ENCODE measurements around the gene CAMK1G. TPM values are rescaled to one million over a fixed set of nuclear protein-coding genes. Genes with fewer than 3 reads are reported as not detected.

The CAMK1G gene
- polyA plus RNA-seq, 1 of the 3 experiments (the other 2 are of a cell fraction): 15.1 TPM

- TF ChIP-seq REST (IDR thresholded peaks at IDR 0.05; ENCODE audit: low read depth, low read length) (no peak), JUND (IDR thresholded peaks at IDR 0.05) (no peak)
These were observed 43.0 kb downstream of the CAMK1G start (continued) for GRCh38 chr1:209626346-209627026.

GRCh38 chr1:209627027-209627731 lies 43.7 kb downstream of the CAMK1G start:
- TF ChIP-seq EZH2phosphoT487 (IDR thresholded peaks at IDR 0.05; ENCODE audit: borderline replicate concordance, low read depth) (no peak), CHD2 (IDR thresholded peaks at IDR 0.05; ENCODE audit: low read length, partially characterized antibody) (no peak), NFIC (IDR thresholded peaks at IDR 0.05; ENCODE audit: borderline replicate concordance) (no peak), GABPA (IDR thresholded peaks at IDR 0.05; ENCODE audit: low read depth) (no peak), YY1 (IDR thresholded peaks at IDR 0.05; ENCODE audit: low read depth) (no peak), USF1 (IDR thresholded peaks at IDR 0.05; ENCODE audit: borderline replicate concordance, low read depth) (no peak), GATA2 (CRISPR knock-in tag; IDR thresholded peaks at IDR 0.05) (no peak), JUND (IDR thresholded peaks at IDR 0.05) (no peak), RXRA (IDR thresholded peaks at IDR 0.05; ENCODE audit: borderline replicate concordance, low read depth) (no peak), RCOR1 (IDR thresholded peaks at IDR 0.05; ENCODE audit: low read length) (no peak)
- no peaks in the 10 kb centered on the region for H3K79me2 ChIP-seq (ENCODE audit: insufficient read depth)
- no peaks in the 10 kb centered on the region for H3K27me3 ChIP-seq (ENCODE audit: insufficient read depth)
- no peaks in the 10 kb centered on the region for H3K9me2 ChIP-seq
- DNase-seq: no peak
- 54% methylated on average over 9 of the region's 16 CpGs for WGBS (ENCODE audit: low lambda C conversion rate)
- CTCF ChIA-PET: interaction anchor here (0.6 to 7.2 kb wide), 31 partner anchors 9 to 462 kb away, joined by 3 to 89 read pairs (median 6); partner anchors contain the start of genes CAMK1G and G0S2
- no peaks in the 10 kb centered on the region for H3K9me3 ChIP-seq
- H3K4me2 ChIP-seq: no peak overlapping the region
- peak overlapping the region in 1 of 2 experiments; percentile 39; a peak in 1 of 4 replicates for H3K4me3 ChIP-seq (ENCODE audit: low read depth in 2 of 2, low read length in 1 of 2)
- H3K9ac ChIP-seq: no peak overlapping the region
- H2AFZ ChIP-seq (ENCODE audit: low read depth): no peak overlapping the region
- H3K27ac ChIP-seq (ENCODE audit: low read depth in 2 of 2, low read length in 1 of 2): no peak overlapping the region
- POLR2A ChIA-PET: no interaction called here
- no peaks in the 10 kb centered on the region for H3F3A ChIP-seq (replicated peaks; ENCODE audit: insufficient read depth)
- H3K4me1 ChIP-seq (ENCODE audit: control insufficient read depth in 1 of 2, insufficient read depth in 2 of 2, low read depth in 1 of 2, low read length in 1 of 2): peaks cover 9 to 17% of the 10 kb centered on the region in 2 experiments; a peak in 3 of 4 replicates
- H4K20me1 ChIP-seq (ENCODE audit: insufficient read depth): no peaks in the 10 kb centered on the region
- H3K36me3 ChIP-seq (replicated peaks in 1 of 2; ENCODE audit: control insufficient read depth in 1 of 2, insufficient read depth in 2 of 2, low read length in 1 of 2): no peaks in the 10 kb centered on the region

Measured in SK-N-SH (cell line).